ENCODE data around the gene ZNF518B. TPM values are rescaled to one million over a fixed set of nuclear protein-coding genes. Genes with fewer than 3 reads are reported as not detected.

Gene ZNF518B
- total and polyA plus RNA-seq, 9 of the 15 experiments (the other 6 are each of a cell fraction or from before 2014, with no cell fraction given): 13.1 to 48.9 (median 37.5) TPM

DNA sequence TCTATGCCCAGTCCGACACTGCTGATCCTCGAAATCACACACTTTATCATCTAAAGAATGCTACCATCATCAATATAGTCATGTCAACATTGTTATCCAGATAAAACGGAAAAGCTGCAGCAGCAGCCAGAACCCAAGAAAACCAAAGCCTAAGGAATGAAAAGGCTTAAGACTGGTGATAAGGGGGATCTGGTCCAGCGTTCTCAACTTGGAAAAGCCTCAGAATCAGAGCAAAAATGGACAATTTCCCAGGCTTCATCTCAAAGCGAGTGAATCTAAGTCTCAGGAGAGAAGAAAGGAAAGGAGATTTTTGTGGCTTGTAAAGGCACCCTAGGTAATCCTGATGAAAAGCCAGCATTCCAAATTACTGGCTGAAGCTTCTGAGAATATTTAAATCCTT, 8.2 kb downstream of the ZNF518B start:
- no peak for FAIRE-seq
- 57% methylated on average over 5 of the region's 5 CpGs for WGBS (ENCODE audit: insufficient coverage, low coverage, missing lambda C conversion rate)
- Histone ChIP-seq H3K79me2 (ENCODE audit: control insufficient read depth, insufficient read depth, low read length) (peaks cover 54% of the 10 kb centered on the region), H2AFZ (ENCODE audit: low read depth, low read length) (no peak overlapping the region), H4K20me1 (replicated peaks; ENCODE audit: control insufficient read depth, insufficient read depth, low read length) (no peaks in the 10 kb centered on the region), H3K36me3 (ENCODE audit: control insufficient read depth, insufficient read depth, low read length) (peaks cover 96% of the 10 kb centered on the region), H3K9ac (ENCODE audit: insufficient read depth in 1 of 2, low read depth in 2 of 2, low read length in 2 of 2) (no peak overlapping the region), H3K4me3 (no peak overlapping the region), H3K9me1 (ENCODE audit: control insufficient read depth, insufficient read depth, low read length) (no peaks in the 10 kb centered on the region), H3K4me2 (ENCODE audit: insufficient read depth, low read length) (no peak overlapping the region), H3K27me3 (ENCODE audit: control insufficient read depth in 2 of 2, insufficient read depth in 2 of 2, low read length in 2 of 2) (no peaks in the 10 kb centered on the region), H3K4me1 (replicated peaks in 1 of 2; ENCODE audit: control insufficient read depth in 2 of 2, insufficient read depth in 2 of 2, low read length in 2 of 2) (no peaks in the 10 kb centered on the region), H3K27ac (ENCODE audit: extremely low read depth, low read depth, low read length) (no peak overlapping the region), H3K9me3 (replicated peaks; ENCODE audit: control insufficient read depth, insufficient read depth, low read depth, low read length) (peaks cover 14% of the 10 kb centered on the region)
- no peak for DNase-seq (ENCODE audit: extremely low read depth in 1 of 4, low spot score in 3 of 4)
- no peak for ATAC-seq
- POLR2A ChIA-PET: no interaction called here
- in situ Hi-C loops (cut with MboI): no loop called here
- no peak for TF ChIP-seq ZNF717 (CRISPR knock-in tag; IDR thresholded peaks at IDR 0.05)
- TF ChIP-seq, protein P1, sequence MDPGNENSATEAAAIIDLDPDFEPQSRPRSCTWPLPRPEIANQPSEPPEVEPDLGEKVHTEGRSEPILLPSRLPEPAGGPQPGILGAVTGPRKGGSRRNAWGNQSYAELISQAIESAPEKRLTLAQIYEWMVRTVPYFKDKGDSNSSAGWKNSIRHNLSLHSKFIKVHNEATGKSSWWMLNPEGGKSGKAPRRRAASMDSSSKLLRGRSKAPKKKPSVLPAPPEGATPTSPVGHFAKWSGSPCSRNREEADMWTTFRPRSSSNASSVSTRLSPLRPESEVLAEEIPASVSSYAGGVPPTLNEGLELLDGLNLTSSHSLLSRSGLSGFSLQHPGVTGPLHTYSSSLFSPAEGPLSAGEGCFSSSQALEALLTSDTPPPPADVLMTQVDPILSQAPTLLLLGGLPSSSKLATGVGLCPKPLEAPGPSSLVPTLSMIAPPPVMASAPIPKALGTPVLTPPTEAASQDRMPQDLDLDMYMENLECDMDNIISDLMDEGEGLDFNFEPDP (CRISPR knock-in tag; IDR thresholded peaks at IDR 0.05): no peak
- TF ChIP-seq RBM34 (IDR thresholded peaks at IDR 0.05; ENCODE audit: borderline replicate concordance, insufficient read depth, low read length): no peak
- no peak for TF ChIP-seq ZNF212 (CRISPR knock-in tag; IDR thresholded peaks at IDR 0.05)
- TF ChIP-seq ZNF354B (CRISPR knock-in tag; IDR thresholded peaks at IDR 0.05): no peak
- TF ChIP-seq SIN3A (IDR thresholded peaks at IDR 0.05; ENCODE audit: borderline replicate concordance in 2 of 2, control insufficient read depth in 1 of 2, low read depth in 2 of 2, low read length in 2 of 2): no peak
- TF ChIP-seq ETV5 (CRISPR knock-in tag; IDR thresholded peaks at IDR 0.05; ENCODE audit: low read depth): no peak
- TF ChIP-seq EHMT2 (IDR thresholded peaks at IDR 0.05): no peak
- TF ChIP-seq BCL6 (CRISPR knock-in tag; IDR thresholded peaks at IDR 0.05): no peak
- TF ChIP-seq ZNF785 (CRISPR knock-in tag; IDR thresholded peaks at IDR 0.05): no peak
- intact Hi-C loops (cut with micrococcal nuclease): no loop called here
- CTCF ChIA-PET (ENCODE audit: low intra/inter-chr PET ratio): no interaction called here
- no TSS peak for BruUV-seq (replicated peaks)

All from K562 (cell line).